ENCODE results near the gene ESYT2.

ESYT2 gene

GRCh38 chr7:158759245-158759614 is 70.1 kb downstream of the ESYT2 start:
- ChIA-PET CTCF (interaction anchor here (0.9 to 1.7 kb wide), 3 partner anchors 19 to 28 kb away, joined by 3 to 4 read pairs (median 4); no protein-coding TSS in a partner anchor), POLR2A (no interaction called here)
- no peak for TF ChIP-seq CTCF (IDR thresholded peaks at IDR 0.05; ENCODE audit: insufficient read depth, low read length, missing control alignments)
- H3K4me3 ChIP-seq (ENCODE audit: low read depth, low read length): no peak overlapping the region
- DNase-seq (ENCODE audit: low read depth, low spot score): no peak

GRCh38 chr7:158758586-158759244 is 70.6 kb downstream of the ESYT2 start:
- POLR2A ChIA-PET: no interaction called here
- no peak overlapping the region for H3K4me3 ChIP-seq (ENCODE audit: low read depth, low read length)
- TF ChIP-seq CTCF (IDR thresholded peaks at IDR 0.05; ENCODE audit: insufficient read depth, low read length, missing control alignments): no peak
- no peak for DNase-seq (ENCODE audit: low read depth, low spot score)
- CTCF ChIA-PET: interaction anchor here (0.9 to 1.7 kb wide), 2 partner anchors 22 to 28 kb away, joined by 3 to 4 read pairs; no protein-coding TSS in a partner anchor

- POLR2A ChIA-PET: no interaction called here
- no peak overlapping the region for H3K4me3 ChIP-seq (ENCODE audit: low read depth, low read length)
- CTCF ChIA-PET: no interaction called here
- no peak for DNase-seq (ENCODE audit: low read depth, low spot score)
- no peak for TF ChIP-seq CTCF (IDR thresholded peaks at IDR 0.05; ENCODE audit: insufficient read depth, low read length, missing control alignments)
These were observed 71.8 kb downstream of the ESYT2 start for GRCh38 chr7:158757404-158757989.

GRCh38 chr7:158754746-158755444 is 74.4 kb downstream of the ESYT2 start:
- ChIA-PET POLR2A (no interaction called here), CTCF (interaction anchor here (1.1 to 3.8 kb wide), 2 partner anchors 10 to 14 kb away, joined by 5 to 14 read pairs; no protein-coding TSS in a partner anchor)
- DNase-seq (ENCODE audit: low read depth, low spot score): no peak
- TF ChIP-seq CTCF (IDR thresholded peaks at IDR 0.05; ENCODE audit: insufficient read depth, low read length, missing control alignments): no peak
- H3K4me3 ChIP-seq (ENCODE audit: low read depth, low read length): no peak overlapping the region

GRCh38 chr7:158753900-158754299 is 75.4 kb downstream of the ESYT2 start:
- no peak for DNase-seq (ENCODE audit: low read depth, low spot score)
- ChIA-PET CTCF (interaction anchor here (1.6 to 3.8 kb wide), 2 partner anchors 13 to 223 kb away, joined by 4 to 14 read pairs; no protein-coding TSS in a partner anchor), POLR2A (interaction anchor here (0.6 kb wide), 1 partner anchor 28 kb away, joined by 3 read pairs; no protein-coding TSS in a partner anchor)
- no peak for TF ChIP-seq CTCF (IDR thresholded peaks at IDR 0.05; ENCODE audit: insufficient read depth, low read length, missing control alignments)
- no peak overlapping the region for H3K4me3 ChIP-seq (ENCODE audit: low read depth, low read length)

- POLR2A ChIA-PET: no interaction called here
- DNase-seq (ENCODE audit: low read depth, low spot score): no peak
- TF ChIP-seq CTCF (IDR thresholded peaks at IDR 0.05; ENCODE audit: insufficient read depth, low read length, missing control alignments): no peak
- CTCF ChIA-PET: interaction anchor here (1.7 to 3.8 kb wide), 2 partner anchors 11 to 17 kb away, joined by 3 to 14 read pairs; no protein-coding TSS in a partner anchor
- H3K4me3 ChIP-seq (ENCODE audit: low read depth, low read length): no peak overlapping the region
These were observed 77.6 kb downstream of the ESYT2 start for GRCh38 chr7:158751751-158752150.
